K562 (cell line): Measurements from ENCODE around the gene PMPCA. TPM values are rescaled to one million over a fixed set of nuclear protein-coding genes. Genes with fewer than 3 reads are reported as not detected.

Experiments
- BRD4 ChIP-seq: fragments of 200-600 bp; sonication (generic); IDR thresholded peaks from 2 replicates; pipeline ENCODE4 v1.6.1; 2017; ENCODE audit warnings: inconsistent platforms
- CREB1 ChIP-seq, 2 experiments: sonication (generic) in 1 of 2; formaldehyde crosslinking in 1 of 2; IDR thresholded peaks; 2 replicates each; pipeline versions ENCODE4 v1.6.1 to v1.8.0; 2012 to 2022; ENCODE audit warnings: inconsistent platforms in 1 of 2, mild to moderate bottlenecking in 1 of 2, missing genetic modification reagents in 1 of 2, moderate library complexity in 1 of 2
- CREB3 ChIP-seq: fragments of 450-650 bp; conservative IDR thresholded peaks from 2 replicates; pipeline ENCODE4 v1.6.1; 2016; ENCODE audit warnings: missing genetic modification characterization, low read depth, mild to moderate bottlenecking, missing compliant biosample characterization, moderate library complexity
- ELK3 ChIP-seq: fragments of 450-650 bp; formaldehyde crosslinking; IDR thresholded peaks from 2 replicates; pipeline ENCODE4 v1.4.0; 2020; ENCODE audit warnings: mild to moderate bottlenecking
- FOSL1 ChIP-seq: fragments of 200-800 bp; sonication (Bioruptor generic); conservative IDR thresholded peaks from 2 replicates; pipeline ENCODE4 v1.6.1; 2016; ENCODE audit warnings: missing genetic modification characterization, missing compliant biosample characterization
- FOXA1 ChIP-seq: fragments of 450-650 bp; IDR thresholded peaks from 2 replicates; pipeline ENCODE4 v1.6.1; 2016; ENCODE audit warnings: mild to moderate bottlenecking, borderline replicate concordance
- GABPB1 ChIP-seq: sonication (generic); formaldehyde crosslinking; IDR thresholded peaks from 2 replicates; pipeline ENCODE4 v1.8.0; 2022; ENCODE audit warnings: mild to moderate bottlenecking, missing genetic modification reagents
- GATAD2A ChIP-seq: fragments of 450-650 bp; IDR thresholded peaks from 2 replicates; pipeline ENCODE4 v1.6.1; 2017
- GTF2E2 ChIP-seq: fragments of 200-800 bp; sonication (Bioruptor generic); IDR thresholded peaks from 2 replicates; pipeline ENCODE4 v1.6.1; 2016; ENCODE audit warnings: missing genetic modification characterization, missing compliant biosample characterization
- HCFC1 ChIP-seq: IDR thresholded peaks from 2 replicates; pipeline ENCODE4 v1.6.1; 2012; ENCODE audit warnings: low read depth, low read length, improper control_type of control experiment
- HLTF ChIP-seq: fragments of 450-650 bp; IDR thresholded peaks from 2 replicates; pipeline ENCODE4 v1.6.1; 2016
- MED1 ChIP-seq: sonication (generic); formaldehyde crosslinking; IDR thresholded peaks from 2 replicates; pipeline ENCODE4 v1.8.1; 2023; ENCODE audit warnings: missing genetic modification reagents, borderline replicate concordance
- MLLT1 ChIP-seq, 2 experiments: fragments of 450-650 bp; IDR thresholded peaks; 2 replicates each; pipeline ENCODE4 v1.6.1; 2016
- NFE2 ChIP-seq: IDR thresholded peaks from 2 replicates; pipeline ENCODE4 v1.6.1; 2014; ENCODE audit warnings: antibody characterized with exemption, low read depth
- PHF8 ChIP-seq: fragments of 200-600 bp; sonication (generic); IDR thresholded peaks from 2 replicates; pipeline ENCODE4 v1.6.1; 2012; ENCODE audit warnings: mixed run types, mild to moderate bottlenecking, inconsistent platforms, low read length, moderate library complexity, borderline replicate concordance
- SAFB ChIP-seq: fragments of 200-400 bp; formaldehyde crosslinking; IDR thresholded peaks from 2 replicates; pipeline ENCODE4 v1.6.1; 2017; ENCODE audit warnings: low read depth, low read length, borderline replicate concordance
- SAFB2 ChIP-seq: fragments of 200-400 bp; formaldehyde crosslinking; IDR thresholded peaks from 2 replicates; pipeline ENCODE4 v1.6.1; 2018; ENCODE audit warnings: borderline replicate concordance, low read length, low read depth, moderate library complexity; ENCODE audit not compliant: severe bottlenecking
- SMAD1 ChIP-seq: fragments of 150-350 bp; IDR thresholded peaks from 2 replicates; pipeline ENCODE4 v1.6.1; 2014; ENCODE audit warnings: low read length, low read depth; ENCODE audit not compliant: partially characterized antibody
- TCF3 ChIP-seq: sonication (generic); formaldehyde crosslinking; IDR thresholded peaks from 2 replicates; pipeline ENCODE4 v1.4.0; 2020; ENCODE audit warnings: mild to moderate bottlenecking, missing genetic modification reagents
- TEAD4 ChIP-seq, 2 experiments: sonication (generic) in 1 of 2; formaldehyde crosslinking in 1 of 2; IDR thresholded peaks; 2 replicates each; pipeline versions ENCODE4 v1.6.1 to v1.8.0; 2012 to 2022; ENCODE audit warnings: borderline replicate concordance in 1 of 2, inconsistent platforms in 1 of 2, low read length in 1 of 2, mild to moderate bottlenecking in 1 of 2, missing genetic modification reagents in 1 of 2
- THAP7 ChIP-seq: fragments of 250-450 bp; sonication (Bioruptor Pico); IDR thresholded peaks from 2 replicates; pipeline ENCODE4 v1.5.0; 2021
- ZFPM2 ChIP-seq: fragments of 250-450 bp; sonication (Bioruptor Pico); IDR thresholded peaks from 2 replicates; pipeline ENCODE4 v1.5.1; 2022; ENCODE audit warnings: mild to moderate bottlenecking
- ZNF217 ChIP-seq: sonication (generic); formaldehyde crosslinking; IDR thresholded peaks from 2 replicates; pipeline ENCODE4 v1.8.0; 2022; ENCODE audit warnings: mild to moderate bottlenecking, missing genetic modification reagents
- ZNF76 ChIP-seq: fragments of 250-450 bp; sonication (Bioruptor Pico); IDR thresholded peaks from 2 replicates; pipeline ENCODE4 v1.4.0; 2020; ENCODE audit warnings: mild to moderate bottlenecking, moderate library complexity, borderline replicate concordance
- polyA plus RNA-seq, 8 experiments: library from polyadenylated mRNA; depleted of rRNA in 4 of 8; stranded (reverse) in 5 of 8; unstranded in 3 of 8; fragments of >200 nt; fragmentation: Nextera tagmentation in 2 of 8; fragmentation: Illumina TruSeq in 1 of 8; extraction: Ambion mirVana in 2 of 8; extraction: Trizol in 1 of 8; gene quantifications; 2 replicates each; pipeline versions ENCODE4 v1.2.1 to v1.2.3, GENCODE V29; 2011 to 2014; ENCODE audit warnings: inconsistent platforms in 1 of 8, missing spikeins in 1 of 8
- total RNA-seq, 7 experiments: library from RNA; depleted of rRNA in 6 of 7; stranded (reverse); fragments of >200 nt in 6 of 7; fragmentation: Illumina TruSeq in 2 of 7; extraction: Trizol in 2 of 7; gene quantifications; 2 replicates each; pipeline versions ENCODE4 v1.2.1 to v1.2.3, GENCODE V29; 2011 to 2021; ENCODE audit warnings: low replicate concordance in 1 of 7

PMPCA gene
- total and polyA plus RNA-seq, 9 of the 15 experiments (the other 6 are each of a cell fraction or from before 2014, with no cell fraction given): 23.9 to 143 (median 86.6) TPM

GRCh38 chr9:136363106-136363948 is 47.1 kb upstream of the PMPCA start, which contains the start of gene DNLZ (continued):
- TF ChIP-seq PHF8 (peak; percentile 88; the same call in 1 of the 2 replicates), MED1 (no peak), TCF3 (CRISPR knock-in tag) (peak; percentile 46; the same call in 1 of the 2 replicates), CREB3 (tag) (no peak), NFE2 (0 out of 2 replicates have a peak, but pooled peaks have one; percentile 20), CREB1 (IDR thresholded peaks at IDR 0.05) (peak; percentile 64), CREB1 (CRISPR knock-in tag; IDR thresholded peaks at IDR 0.05) (peak; percentile 87), BRD4 (no peak), GTF2E2 (tag) (peak; percentile 53; the same call in 1 of the 2 replicates), SMAD1 (peak; percentile 43), ZFPM2 (CRISPR knock-in tag) (peak; percentile 78; the same call in 1 of the 2 replicates), ZNF217 (CRISPR knock-in tag) (no peak), ELK3 (CRISPR knock-in tag) (0 out of 2 replicates have a peak, but pooled peaks have one; percentile 9), THAP7 (peak; percentile 93), FOXA1 (no peak), SAFB2 (no peak), GABPB1 (peak; percentile 95), HLTF (no peak), SAFB (peak; percentile 65; the same call in 1 of the 2 replicates), GATAD2A (peak; percentile 28; the same call in 1 of the 2 replicates), HCFC1 (peak; percentile 93), TEAD4 (IDR thresholded peaks at IDR 0.05; ENCODE audit: low read length) (peak; percentile 48), TEAD4 (CRISPR knock-in tag; IDR thresholded peaks at IDR 0.05; ENCODE audit: borderline replicate concordance) (no peak), FOSL1 (peak; percentile 58; the same call in 1 of the 2 replicates), ZNF76 (CRISPR knock-in tag) (no peak), MLLT1 (IDR thresholded peaks at IDR 0.05) (no peak)
